ENCODE measurements around the gene STX3.

The STX3 gene

DNA sequence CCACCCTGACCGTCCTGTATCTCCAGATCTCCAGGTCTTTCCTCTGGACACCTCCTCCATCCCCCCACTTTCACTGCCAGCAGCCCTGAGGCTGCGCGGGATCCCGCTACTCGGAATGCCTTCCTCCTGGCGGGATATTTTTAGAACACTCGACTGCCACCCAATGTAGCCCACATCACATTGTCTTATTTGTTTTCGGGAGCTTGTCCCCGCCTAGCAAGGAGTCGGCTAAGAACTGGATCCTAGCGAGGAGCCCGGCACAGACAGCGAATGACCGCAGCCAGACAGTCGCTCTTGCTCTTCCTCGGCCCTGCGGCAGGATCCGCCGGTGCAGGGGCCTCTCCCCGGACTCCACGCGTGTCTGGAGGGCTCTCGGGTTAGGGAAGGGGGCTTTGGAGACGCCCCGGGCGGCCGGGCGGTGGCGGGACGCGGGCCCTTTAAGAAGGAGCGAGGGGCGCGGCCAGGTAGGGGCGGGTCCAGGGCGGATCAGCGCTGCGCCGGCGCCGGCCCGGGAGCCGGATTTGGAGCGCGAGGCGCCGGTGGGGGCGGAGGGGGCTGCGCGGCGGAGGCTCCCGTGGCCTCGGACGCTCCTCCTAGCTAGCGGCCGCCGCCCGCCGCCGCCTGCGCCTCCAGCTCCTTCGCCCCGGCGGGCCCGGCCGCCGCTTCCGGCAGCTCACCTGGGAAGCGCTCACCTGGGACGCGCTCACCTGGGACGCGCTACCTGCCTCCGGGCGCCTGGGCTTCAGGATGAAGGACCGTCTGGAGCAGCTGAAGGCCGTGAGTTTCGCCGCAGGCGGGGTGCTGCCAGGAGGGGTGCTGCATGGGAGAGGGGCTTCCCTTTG is at the start of gene STX3:
Gene STX3 (plus strand): TSS at position 518 of the 842 bp plus-strand sequence. CDS start 230 bp downstream, at position 748.
- peak; percentile 71 for DNase-seq

DNA sequence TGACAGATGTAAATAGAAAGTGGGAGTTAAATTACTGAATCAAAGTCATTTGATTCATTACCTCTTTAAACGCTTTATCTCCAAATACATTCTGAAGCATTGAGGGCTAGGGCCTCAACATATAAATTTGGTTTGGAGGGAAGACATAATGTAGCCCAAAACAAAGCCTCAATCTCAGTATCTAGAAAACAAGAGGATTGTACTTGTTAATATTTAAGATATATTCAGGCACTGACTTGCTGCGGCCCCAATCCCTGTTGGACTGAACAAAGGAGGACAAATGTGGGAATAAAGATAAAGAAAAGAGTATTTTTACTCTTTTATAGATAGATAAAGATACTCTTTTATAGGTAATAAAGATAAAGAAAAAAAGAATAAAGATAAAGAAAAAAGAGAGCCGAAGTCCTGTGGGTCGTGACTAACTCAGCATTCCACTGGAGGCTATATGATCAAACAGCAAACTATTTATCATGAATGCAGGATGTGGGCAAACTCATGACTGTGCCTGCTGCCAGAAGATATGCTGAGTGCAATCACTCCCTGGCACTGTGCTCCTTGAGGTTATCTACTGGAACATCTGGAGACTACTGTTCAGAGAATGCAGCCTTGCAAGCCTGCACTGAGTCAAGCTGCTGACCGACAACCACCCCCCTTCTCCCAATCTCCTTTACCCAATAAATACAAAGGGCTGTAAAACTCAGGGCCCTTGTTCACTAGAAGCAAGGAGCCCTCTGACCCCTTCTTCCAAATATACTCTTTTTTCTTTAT is 48.5 kb upstream of the STX3 start:
- no peak for DNase-seq

DNA sequence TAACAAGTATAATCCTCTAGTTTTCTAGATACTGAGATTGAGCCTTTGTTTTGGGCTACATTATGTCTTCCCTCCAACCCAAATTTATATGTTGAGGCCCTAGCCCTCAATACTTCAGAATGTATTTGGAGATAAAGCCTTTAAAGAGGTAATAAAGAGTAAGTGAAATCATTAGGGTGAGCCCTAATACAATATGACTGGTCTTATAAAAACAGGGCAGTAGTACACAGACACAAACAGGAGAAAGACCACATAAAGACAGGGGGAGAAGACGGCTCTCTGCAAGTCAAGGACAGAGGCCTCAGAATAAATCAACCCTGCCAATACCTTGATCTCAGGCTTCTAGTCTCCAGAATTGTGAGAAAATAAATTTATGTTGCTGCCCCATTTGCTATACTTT is 47.8 kb upstream of the STX3 start:
- no peak for DNase-seq

DNA sequence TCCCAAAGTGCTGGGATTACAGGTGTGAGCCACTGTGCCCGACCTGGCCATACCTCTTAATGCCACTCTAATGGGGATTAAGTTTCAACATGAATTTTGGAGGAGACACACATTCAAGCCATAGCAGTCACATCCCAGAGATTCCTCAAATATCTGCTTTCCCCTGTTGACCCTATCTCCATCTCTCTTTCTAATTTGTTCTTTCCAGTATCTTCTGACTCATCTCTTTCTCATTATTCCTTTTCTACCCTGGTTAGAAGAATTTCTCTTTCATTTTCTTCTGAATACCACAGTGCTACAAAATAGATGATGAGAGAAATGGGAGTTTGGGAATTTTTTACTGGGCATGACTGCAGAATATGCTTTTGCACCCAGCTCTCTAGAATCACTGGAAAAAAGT is 46.6 kb upstream of the STX3 start:
- no peak for DNase-seq

DNA sequence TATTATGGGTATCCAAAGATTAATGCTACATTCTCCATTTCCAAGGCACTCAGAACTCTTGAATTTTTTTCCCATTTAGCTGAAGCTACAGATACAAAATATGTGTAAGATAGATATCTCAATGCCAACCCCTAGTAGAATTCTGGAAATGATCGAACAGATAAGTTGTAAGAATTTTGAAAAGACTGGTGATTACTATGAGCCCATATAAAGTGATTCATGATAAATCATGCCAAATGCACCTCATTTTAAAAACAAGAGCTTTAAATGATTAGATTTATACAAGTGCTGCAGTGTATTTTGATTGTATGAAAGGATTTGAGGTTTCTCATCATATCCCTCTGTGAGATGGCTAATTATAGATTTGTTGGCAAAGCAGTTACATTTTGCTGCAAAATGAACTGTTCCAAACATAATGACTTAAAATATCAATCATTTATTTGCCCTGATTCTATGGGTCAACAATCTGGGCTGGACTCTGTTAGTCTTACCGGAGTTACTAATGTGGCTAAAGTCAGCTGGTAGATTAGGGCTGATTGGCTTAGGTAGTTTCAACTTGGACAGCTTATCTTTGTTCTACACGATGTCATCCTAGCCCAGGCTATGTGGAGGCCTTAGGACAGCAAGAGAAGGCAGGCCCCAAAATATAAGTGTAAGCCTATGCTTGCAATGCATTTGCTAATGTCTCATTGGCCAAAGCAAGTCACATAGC is 44.9 kb upstream of the STX3 start:
- no peak for DNase-seq

DNA sequence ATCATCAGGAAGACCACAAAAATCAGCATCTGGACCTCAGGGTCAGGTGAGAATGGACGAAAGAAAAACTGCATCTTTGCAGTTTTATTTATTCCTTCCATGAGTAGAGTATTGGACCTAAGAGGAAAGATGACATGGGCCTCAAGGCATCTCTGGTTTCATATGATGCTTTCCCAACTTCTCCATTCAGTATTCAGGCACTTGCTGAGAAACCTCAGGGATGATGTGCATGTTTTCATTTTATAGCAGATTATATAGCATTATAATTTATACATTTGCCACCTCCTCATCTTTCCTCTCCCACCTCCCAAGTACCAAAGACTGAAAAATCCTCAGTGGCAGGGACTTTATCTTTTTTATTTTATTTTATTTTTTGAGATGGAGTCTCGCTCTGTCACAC is 41.4 kb upstream of the STX3 start, which contains the start of gene OR10V1:
Gene OR10V1 (minus strand): TSS at position 101 of the 400 bp plus-strand sequence. CDS start 0 bp downstream, at position 101.
- no peak for DNase-seq

DNA sequence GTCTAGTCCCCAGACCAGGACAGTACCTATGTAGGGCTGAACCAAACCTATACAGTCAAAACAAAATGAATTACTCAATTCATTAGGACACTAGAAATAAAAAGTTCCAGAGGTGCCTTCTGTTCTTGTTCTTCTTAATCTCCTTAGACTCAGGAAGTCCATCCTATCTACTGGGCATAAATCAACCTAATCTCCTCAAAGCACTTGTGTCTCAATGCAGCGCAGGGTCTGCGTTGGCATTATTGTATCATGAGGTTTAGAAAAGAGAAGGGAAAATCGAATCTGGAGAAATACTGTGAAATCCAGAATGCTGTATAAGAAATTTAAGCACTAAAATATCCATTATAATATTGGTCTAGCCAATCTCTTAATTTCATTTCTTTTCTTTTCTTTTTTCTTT is 39.1 kb upstream of the STX3 start:
- DNase-seq = no peak

DNA sequence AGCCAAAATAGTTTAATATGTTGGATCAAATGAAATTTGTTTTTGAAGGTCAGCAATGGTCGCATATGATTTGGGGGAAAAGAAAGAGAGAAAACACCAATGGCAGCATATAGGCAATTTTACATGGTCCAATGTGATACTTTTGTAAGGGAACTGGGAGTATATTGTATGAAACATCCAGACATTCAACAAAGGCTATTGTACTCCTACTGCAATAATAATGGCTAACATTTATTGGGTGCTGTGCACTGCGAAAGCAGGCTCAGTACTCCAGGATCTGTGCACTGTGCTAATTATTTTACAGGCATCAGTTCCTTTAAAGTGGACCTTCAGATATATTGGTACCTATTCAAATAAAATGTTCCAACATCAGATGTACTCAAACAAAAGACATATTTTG is 35.6 kb upstream of the STX3 start:
- no peak for DNase-seq

DNA sequence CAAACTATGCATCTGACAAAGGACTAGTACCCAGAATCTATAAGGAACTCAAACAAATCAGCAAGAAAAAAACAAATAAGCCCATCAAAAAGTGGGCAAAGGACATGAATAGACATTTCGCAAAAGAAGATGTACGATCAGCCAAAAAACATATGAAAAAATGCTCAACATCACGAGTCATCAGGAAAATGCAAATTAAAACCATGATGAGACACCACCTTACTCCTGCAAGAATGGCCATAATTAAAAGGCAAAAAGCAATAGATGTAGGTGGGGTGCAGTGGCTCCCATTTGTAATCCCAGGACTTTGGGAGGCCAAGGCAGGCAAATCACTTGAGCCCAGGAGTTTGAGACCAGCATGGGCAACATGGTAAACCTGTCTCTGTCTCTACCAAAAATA is 31.1 kb upstream of the STX3 start:
- no peak for DNase-seq

DNA sequence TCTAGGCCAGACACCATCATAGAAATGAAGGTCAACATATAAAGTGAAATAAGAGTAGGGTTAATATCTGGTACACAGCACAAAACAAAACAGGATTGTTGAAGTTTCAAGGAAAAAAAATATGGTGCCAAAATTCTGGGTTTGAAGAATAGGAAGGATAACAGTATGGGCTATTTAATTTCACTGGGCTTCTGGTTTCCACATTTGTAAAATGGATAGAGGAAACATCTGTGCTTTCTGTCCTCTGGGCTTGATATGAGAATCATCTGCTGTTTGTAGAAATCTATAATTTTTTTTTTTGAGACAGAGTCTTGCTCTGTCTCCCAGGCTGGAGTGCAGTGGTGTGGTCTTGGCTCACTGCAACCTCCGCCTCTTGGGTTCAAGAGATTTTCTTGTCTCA is 27.8 kb upstream of the STX3 start:
- DNase-seq = no peak

DNA sequence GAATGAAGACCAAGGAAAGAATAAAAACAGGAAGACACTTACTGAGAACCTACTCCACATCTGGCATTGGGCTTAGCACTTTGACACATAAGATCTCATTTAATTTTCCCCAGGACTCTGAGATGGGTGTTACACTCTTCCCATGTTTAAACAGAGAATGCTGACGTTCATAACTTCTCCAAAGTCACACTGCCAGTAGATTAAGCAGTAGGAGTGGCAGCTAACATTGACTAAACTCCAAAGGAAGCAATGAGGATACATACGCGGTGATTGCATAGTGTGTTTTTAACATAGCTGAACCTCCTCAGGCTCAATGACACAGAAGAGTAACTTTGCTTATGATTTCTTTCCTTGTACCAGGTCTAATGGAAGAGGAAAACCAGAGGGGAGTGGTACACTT is 27.0 kb upstream of the STX3 start:
- no peak for DNase-seq

DNA sequence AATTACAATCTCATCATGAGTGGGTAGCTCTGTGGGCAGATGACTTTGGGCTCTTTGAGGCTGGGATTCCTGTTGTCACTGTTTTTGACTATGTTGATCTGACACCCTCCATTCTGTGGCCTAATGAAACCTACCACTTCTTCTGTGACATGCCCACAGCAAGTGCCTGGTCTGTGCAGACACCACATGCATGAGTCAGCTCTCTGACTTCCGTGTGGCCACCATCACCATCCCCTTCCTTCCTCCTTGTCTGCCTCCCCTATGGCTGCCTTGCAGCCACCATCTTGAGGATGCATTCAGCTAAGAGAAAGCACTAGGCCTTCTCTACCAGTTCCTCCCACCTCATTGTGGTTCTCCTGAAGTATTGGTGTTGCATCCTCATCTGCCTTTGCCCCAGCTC is 26.3 kb upstream of the STX3 start:
- DNase-seq = no peak

DNA sequence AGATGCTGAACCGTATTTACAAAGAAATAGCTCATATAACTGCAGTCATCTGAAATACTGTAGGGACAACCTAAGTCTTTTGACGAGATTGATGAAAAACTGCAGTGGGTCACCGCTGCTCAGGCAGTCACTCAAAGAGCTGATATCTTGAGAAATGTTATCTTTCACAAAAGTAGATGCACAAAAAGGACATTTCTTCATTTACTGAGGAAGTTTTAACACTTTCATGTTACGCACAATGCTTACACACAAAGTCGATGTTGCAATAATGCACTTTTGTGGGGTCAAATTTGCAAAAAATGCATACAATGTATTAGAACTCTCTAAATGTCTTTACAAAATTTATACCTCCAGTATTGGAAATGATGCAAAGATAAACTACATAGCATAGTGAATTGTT is 25.3 kb upstream of the STX3 start:
- no peak for DNase-seq

DNA sequence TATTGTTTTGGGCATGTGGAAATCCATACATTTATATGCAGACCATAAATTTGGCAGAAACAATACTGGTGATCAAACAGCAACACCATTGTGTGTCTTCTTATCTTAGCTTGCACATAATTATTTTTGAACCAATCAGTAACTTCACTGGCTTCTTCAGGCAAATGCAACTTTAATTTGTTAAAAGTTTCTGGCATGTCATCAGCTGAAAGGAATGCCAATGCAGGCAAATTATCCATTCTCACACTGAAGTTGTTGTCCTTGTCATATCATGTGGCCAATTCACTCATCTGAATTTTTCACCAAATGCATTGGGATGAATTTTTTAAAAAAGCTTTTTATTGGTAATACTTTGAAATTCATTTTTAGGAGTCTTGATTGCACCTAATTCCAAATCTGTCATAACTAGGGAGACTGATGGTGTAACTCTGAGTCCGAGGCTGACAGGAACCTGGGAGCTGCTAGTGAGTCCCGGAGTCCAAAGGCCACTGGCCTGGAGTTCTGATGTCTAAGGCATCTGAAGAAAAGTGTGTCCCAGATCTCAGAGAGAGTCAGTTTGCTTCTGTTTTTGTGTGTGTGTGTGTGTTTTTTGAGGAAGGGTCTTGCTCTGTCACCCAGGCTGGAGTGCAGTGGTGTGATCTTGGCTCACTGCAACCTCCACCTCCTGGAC is 24.1 kb upstream of the STX3 start:
- no peak for DNase-seq

DNA sequence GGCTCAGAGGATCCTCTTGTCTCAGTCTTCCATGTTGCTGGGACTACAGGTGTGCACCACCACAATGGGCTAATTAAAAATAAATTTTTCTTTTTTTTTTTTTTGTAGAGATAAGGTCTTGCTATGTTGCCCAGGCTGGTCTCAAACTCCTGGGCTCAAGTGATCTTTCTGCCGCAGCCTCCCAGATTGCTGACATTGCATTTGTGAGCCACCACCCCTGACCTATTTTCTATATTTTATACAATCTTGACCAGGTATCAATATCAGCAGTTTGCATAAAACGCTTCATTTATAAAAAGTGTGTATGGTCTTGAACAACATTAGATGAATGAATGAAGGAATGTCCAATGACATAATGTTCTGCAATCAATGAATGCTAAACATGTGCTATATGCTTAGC is 9.1 kb upstream of the STX3 start:
- no peak for DNase-seq

DNA sequence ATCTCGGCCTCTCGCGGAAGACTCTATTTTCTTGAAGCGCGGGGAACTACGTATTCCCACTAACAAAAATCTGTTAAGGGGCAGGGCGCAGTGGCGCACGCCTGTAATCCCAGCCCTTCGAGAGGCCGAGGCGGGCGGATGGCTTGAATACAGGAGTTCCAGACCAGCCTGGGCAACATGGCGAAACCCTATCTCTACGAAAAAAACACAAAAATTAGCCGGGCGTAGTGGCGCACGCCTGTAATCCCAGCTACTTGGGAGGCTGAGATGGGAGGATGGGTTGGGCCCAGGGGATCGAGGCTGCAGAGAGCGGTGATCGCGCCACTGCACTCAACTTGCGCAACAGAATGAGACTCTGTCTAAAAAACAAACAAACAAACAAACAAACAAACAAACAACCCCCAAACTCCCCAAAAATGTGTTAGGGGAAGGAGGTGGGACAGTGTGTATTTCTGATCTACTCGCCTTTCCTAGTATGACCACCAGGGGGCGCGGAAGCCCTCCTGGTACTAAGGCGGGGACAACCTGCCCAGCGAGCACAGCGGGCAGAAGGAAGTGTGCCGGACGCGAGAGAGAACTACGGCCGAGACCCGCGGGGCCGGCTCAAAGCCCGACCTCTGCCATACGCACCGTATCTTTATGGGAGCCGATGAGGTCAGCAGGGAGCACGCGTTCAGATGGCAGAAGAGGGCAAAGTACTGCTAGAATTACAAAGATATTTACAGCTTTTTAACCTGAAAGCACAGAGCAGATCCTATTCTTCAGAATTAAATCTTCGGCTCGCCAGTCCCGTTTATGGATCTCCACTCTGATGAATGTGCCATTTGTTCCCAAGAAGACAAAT is 1.3 kb upstream of the STX3 start:
- DNase-seq = peak; percentile 82

DNA sequence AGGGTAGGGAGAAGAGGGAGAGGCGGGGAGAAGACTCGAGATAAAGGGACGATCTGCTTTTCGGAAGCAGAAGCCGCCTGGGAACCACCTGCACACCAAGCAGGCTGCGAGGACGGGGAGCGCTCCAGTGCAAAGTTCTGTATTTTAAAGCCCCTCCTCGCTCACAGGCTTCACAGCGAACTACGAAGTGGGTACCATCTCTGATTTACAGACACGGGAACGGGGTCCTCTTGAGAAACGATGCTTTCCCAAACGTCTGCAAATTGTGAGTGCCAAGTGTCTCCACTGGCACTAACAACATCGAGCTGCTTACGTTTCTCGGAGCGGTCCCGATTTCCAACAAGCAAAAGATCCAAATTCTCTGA is 700 bp upstream of the STX3 start:
- DNase-seq = no peak

DNA sequence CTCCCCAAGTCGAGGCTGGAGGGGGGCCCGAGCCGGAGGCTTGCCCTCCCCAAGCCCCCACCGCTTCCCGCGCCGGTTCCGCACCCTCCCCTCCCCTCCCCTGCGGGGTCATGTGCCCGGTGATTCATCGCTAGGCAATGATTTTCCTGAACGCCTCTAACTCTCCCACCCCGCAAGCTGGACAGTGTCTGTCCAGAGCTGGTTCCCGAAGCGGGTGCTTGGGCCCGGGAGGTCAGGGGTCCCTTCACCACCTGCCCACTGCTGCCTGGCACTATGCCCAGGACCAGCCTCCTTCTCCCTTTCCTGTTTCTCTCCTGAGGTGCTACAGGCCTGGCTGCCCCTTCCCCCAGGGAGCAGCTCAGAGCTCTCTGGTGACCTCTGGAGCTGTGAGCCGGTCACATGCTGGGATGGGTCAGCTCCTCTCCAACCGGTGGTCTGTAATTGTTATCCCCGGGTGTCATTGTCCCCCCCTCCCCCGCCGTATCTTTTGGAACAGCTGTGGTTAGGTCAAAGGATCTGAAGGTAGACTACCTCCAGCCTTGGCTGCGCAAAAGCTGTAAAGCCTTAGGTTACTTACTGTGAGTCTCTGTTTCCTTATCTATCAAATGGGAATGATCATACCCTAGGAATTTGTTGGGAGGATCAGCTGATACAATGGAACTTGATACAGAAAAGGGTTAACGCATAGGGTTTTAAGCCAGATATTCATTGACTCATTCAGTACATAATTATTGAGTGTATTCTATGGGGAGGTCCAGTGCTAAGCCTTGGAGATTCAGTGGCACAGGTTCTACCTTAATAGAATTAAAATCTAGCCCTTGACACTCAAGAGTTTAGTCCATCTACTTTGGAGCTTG is 753 bp downstream of the STX3 start:
- peak; percentile 70 for DNase-seq

DNA sequence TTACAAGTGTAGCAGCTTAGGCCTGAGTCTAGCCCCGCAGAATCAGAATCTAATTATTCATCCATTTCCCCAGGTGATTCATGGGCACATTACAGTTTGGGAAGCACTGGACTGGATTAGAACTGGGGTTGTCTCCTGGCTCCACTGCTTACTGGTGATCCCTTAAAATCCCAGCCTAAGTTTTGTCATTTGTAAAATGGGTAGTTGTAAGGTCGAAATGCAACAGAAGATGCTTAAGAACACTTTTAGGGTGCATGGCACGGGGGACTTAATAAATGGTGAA is 1.3 kb downstream of the STX3 start:
- no peak for DNase-seq

DNA sequence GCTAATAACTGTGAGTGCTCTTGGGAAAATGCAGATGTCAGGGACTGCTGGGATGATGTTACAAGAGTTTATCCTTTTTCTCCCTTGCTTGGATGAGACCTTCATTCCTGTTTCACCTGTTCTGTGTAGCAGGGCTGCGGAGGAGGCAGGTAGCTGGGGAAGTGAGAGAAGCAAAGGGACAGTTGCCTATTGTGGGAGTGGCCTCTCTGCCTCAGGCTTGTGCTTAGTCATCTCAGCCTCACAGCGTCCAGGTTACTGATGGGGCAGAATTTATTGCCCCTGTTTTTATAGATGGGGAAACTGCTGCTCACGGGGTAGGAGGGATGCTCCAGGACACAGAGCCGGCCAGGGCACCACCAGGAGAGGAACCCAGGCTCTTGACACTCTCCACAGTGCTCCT is 1.7 kb downstream of the STX3 start:
- DNase-seq = peak; percentile 24

DNA sequence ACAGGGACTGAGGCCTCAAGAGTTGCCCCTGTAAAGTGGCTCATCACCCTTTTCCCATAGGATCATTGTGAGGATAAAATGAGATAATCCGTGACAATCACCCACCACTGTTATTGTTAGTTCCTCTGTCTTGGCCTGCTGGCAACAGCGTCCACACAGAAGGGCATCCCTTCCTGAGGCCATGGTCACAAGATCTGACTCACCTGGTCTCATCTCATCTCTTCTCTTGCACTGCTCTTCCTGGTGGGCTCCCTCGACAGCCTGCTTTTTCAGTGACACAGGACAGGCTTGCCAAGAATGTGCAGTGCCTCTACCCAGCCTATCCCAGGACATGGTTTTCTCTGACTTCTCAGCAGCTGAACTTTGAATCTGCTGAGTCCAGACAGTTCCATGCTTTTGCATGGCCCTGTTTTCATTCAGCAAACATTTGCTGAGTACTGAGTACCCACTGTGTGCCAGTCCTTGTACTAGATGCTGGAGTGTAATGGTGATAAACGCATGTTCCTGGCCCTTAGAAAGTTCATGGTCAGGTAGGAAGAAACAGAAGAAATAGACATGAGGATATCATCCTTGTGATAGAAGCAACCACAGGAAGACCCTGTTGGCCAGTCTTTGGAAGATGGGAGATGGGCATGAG is 3.3 kb downstream of the STX3 start:
- DNase-seq = no peak
